ENCODE data around the gene MPP2.
"Not testable (repeated sequence)": the region's sequence is repeated elsewhere in the genome, so short reads cannot be mapped to it uniquely, and the experiment has no call there.

Gene MPP2

GRCh38 chr17:43852571-43852970 is 54.8 kb downstream of the MPP2 start:
- Histone ChIP-seq H3K9me3 (replicated peaks; ENCODE audit: low read length) (no peaks in the 10 kb centered on the region), H3K9ac (ENCODE audit: low read depth, low read length) (no peak overlapping the region), H3K4me2 (ENCODE audit: low read length) (no peak overlapping the region), H3K4me1 (ENCODE audit: control insufficient read depth, insufficient read depth, low read length) (no peaks in the 10 kb centered on the region), H3K27me3 (ENCODE audit: control insufficient read depth, insufficient read depth, low read length) (peaks cover 87% of the 10 kb centered on the region), H3K4me3 (ENCODE audit: low read length) (no peak overlapping the region), H3K36me3 (ENCODE audit: insufficient read depth, low read length) (no peaks in the 10 kb centered on the region)

- H3K4me3 ChIP-seq (ENCODE audit: low read length), result no peak overlapping the region
- H3K9ac ChIP-seq (ENCODE audit: low read depth, low read length), result no peak overlapping the region
- peaks cover 56% of the 10 kb centered on the region for H3K27me3 ChIP-seq (ENCODE audit: control insufficient read depth, insufficient read depth, low read length)
- H3K4me1 ChIP-seq (ENCODE audit: control insufficient read depth, insufficient read depth, low read length), result no peaks in the 10 kb centered on the region
- no peaks in the 10 kb centered on the region for H3K36me3 ChIP-seq (ENCODE audit: insufficient read depth, low read length)
- H3K9me3 ChIP-seq (replicated peaks; ENCODE audit: low read length), result no peaks in the 10 kb centered on the region
- H3K4me2 ChIP-seq (ENCODE audit: low read length), result no peak overlapping the region
Observed at GRCh38 chr17:43849116-43849515, 58.2 kb downstream of the MPP2 start.

- H3K27me3 ChIP-seq (ENCODE audit: control insufficient read depth, insufficient read depth, low read length), result peaks cover 52% of the 10 kb centered on the region
- H3K9ac ChIP-seq (ENCODE audit: low read depth, low read length), result no peak overlapping the region
- H3K36me3 ChIP-seq (ENCODE audit: insufficient read depth, low read length), result no peaks in the 10 kb centered on the region
- H3K9me3 ChIP-seq (replicated peaks; ENCODE audit: low read length), result no peaks in the 10 kb centered on the region
- no peak overlapping the region for H3K4me3 ChIP-seq (ENCODE audit: low read length)
- H3K4me2 ChIP-seq (ENCODE audit: low read length), result no peak overlapping the region
- H3K4me1 ChIP-seq (ENCODE audit: control insufficient read depth, insufficient read depth, low read length), result no peaks in the 10 kb centered on the region
Observed at GRCh38 chr17:43848601-43849000, 58.7 kb downstream of the MPP2 start.

- Histone ChIP-seq H3K4me3 (ENCODE audit: low read length) (no peak within 1 kb of the TSS), H3K9ac (ENCODE audit: low read depth, low read length) (no peak within 1 kb of the TSS), H3K9me3 (replicated peaks; ENCODE audit: low read length) (no peaks in the 10 kb centered on the region), H3K36me3 (ENCODE audit: insufficient read depth, low read length) (no peaks in the 10 kb centered on the region), H3K4me2 (ENCODE audit: low read length) (no peak within 1 kb of the TSS), H3K4me1 (ENCODE audit: control insufficient read depth, insufficient read depth, low read length) (peaks cover 3% of the 10 kb centered on the region), H3K27me3 (ENCODE audit: control insufficient read depth, insufficient read depth, low read length) (peaks cover 37% of the 10 kb centered on the region)
Observed at GRCh38 chr17:43846963-43847371, 60.4 kb downstream of the MPP2 start, which contains the start of gene CD300LG. CD300LG (plus strand) TSS chr17:43847176; CDS start chr17:43847217, 41 bp downstream.

- Histone ChIP-seq H3K4me3 (ENCODE audit: low read length) (no peak overlapping the region), H3K4me2 (ENCODE audit: low read length) (no peak overlapping the region), H3K9ac (ENCODE audit: low read depth, low read length) (no peak overlapping the region), H3K4me1 (ENCODE audit: control insufficient read depth, insufficient read depth, low read length) (peaks cover 8% of the 10 kb centered on the region), H3K27me3 (ENCODE audit: control insufficient read depth, insufficient read depth, low read length) (peaks cover 33% of the 10 kb centered on the region), H3K9me3 (replicated peaks; ENCODE audit: low read length) (no peaks in the 10 kb centered on the region), H3K36me3 (ENCODE audit: insufficient read depth, low read length) (no peaks in the 10 kb centered on the region)
Observed at GRCh38 chr17:43846221-43846712, 61.1 kb downstream of the MPP2 start.

GRCh38 chr17:43845766-43846165 is 61.6 kb downstream of the MPP2 start:
- no peak overlapping the region for H3K4me3 ChIP-seq (ENCODE audit: low read length)
- H3K4me2 ChIP-seq (ENCODE audit: low read length), result no peak overlapping the region
- peaks cover 31% of the 10 kb centered on the region for H3K27me3 ChIP-seq (ENCODE audit: control insufficient read depth, insufficient read depth, low read length)
- H3K9ac ChIP-seq (ENCODE audit: low read depth, low read length), result no peak overlapping the region
- no peaks in the 10 kb centered on the region for H3K9me3 ChIP-seq (replicated peaks; ENCODE audit: low read length)
- H3K4me1 ChIP-seq (ENCODE audit: control insufficient read depth, insufficient read depth, low read length), result peaks cover 12% of the 10 kb centered on the region
- no peaks in the 10 kb centered on the region for H3K36me3 ChIP-seq (ENCODE audit: insufficient read depth, low read length)

GRCh38 chr17:43844241-43844640 is 63.1 kb downstream of the MPP2 start:
- H3K36me3 ChIP-seq (ENCODE audit: insufficient read depth, low read length), result no peaks in the 10 kb centered on the region
- H3K9me3 ChIP-seq (replicated peaks; ENCODE audit: low read length), result no peaks in the 10 kb centered on the region
- no peak overlapping the region for H3K4me2 ChIP-seq (ENCODE audit: low read length)
- H3K4me1 ChIP-seq (ENCODE audit: control insufficient read depth, insufficient read depth, low read length), result peaks cover 13% of the 10 kb centered on the region
- no peak overlapping the region for H3K4me3 ChIP-seq (ENCODE audit: low read length)
- no peak overlapping the region for H3K9ac ChIP-seq (ENCODE audit: low read depth, low read length)
- peaks cover 25% of the 10 kb centered on the region for H3K27me3 ChIP-seq (ENCODE audit: control insufficient read depth, insufficient read depth, low read length)

GRCh38 chr17:43842975-43843325 is 64.4 kb downstream of the MPP2 start:
- Histone ChIP-seq H3K4me1 (ENCODE audit: control insufficient read depth, insufficient read depth, low read length) (peaks cover 13% of the 10 kb centered on the region), H3K27me3 (ENCODE audit: control insufficient read depth, insufficient read depth, low read length) (peaks cover 14% of the 10 kb centered on the region), H3K9ac (ENCODE audit: low read depth, low read length) (no peak overlapping the region), H3K9me3 (replicated peaks; ENCODE audit: low read length) (no peaks in the 10 kb centered on the region), H3K4me3 (ENCODE audit: low read length) (peak overlapping the region; percentile 2), H3K36me3 (ENCODE audit: insufficient read depth, low read length) (no peaks in the 10 kb centered on the region), H3K4me2 (ENCODE audit: low read length) (peak overlapping the region; percentile 56)

- not testable (repeated sequence) for H3K36me3 ChIP-seq (ENCODE audit: insufficient read depth, low read length); H3K9me3 ChIP-seq (replicated peaks; ENCODE audit: low read length); H3K9ac ChIP-seq (ENCODE audit: low read depth, low read length)
- H3K27me3 ChIP-seq (ENCODE audit: control insufficient read depth, insufficient read depth, low read length), result peaks cover 15% of the 10 kb centered on the region
- peak overlapping the region; percentile 54 for H3K4me3 ChIP-seq (ENCODE audit: low read length)
- H3K4me2 ChIP-seq (ENCODE audit: low read length), result peak overlapping the region; percentile 79
- H3K4me1 ChIP-seq (ENCODE audit: control insufficient read depth, insufficient read depth, low read length), result peaks cover 13% of the 10 kb centered on the region
Observed at GRCh38 chr17:43842091-43842974, 65.0 kb downstream of the MPP2 start.

GRCh38 chr17:43841282-43841681 is 66.1 kb downstream of the MPP2 start:
- Histone ChIP-seq H3K9ac (ENCODE audit: low read depth, low read length) (no peak overlapping the region), H3K27me3 (ENCODE audit: control insufficient read depth, insufficient read depth, low read length) (peaks cover 15% of the 10 kb centered on the region), H3K4me3 (ENCODE audit: low read length) (no peak overlapping the region), H3K36me3 (ENCODE audit: insufficient read depth, low read length) (no peaks in the 10 kb centered on the region), H3K4me1 (ENCODE audit: control insufficient read depth, insufficient read depth, low read length) (peaks cover 13% of the 10 kb centered on the region), H3K9me3 (replicated peaks; ENCODE audit: low read length) (no peaks in the 10 kb centered on the region), H3K4me2 (ENCODE audit: low read length) (peak overlapping the region; percentile 79)

- H3K27me3 ChIP-seq (ENCODE audit: control insufficient read depth, insufficient read depth, low read length), result peaks cover 15% of the 10 kb centered on the region
- no peaks in the 10 kb centered on the region for H3K36me3 ChIP-seq (ENCODE audit: insufficient read depth, low read length)
Observed at GRCh38 chr17:43840814-43841213, 66.5 kb downstream of the MPP2 start.

GRCh38 chr17:43839670-43840108 is 67.6 kb downstream of the MPP2 start:
- Histone ChIP-seq H3K9me3 (replicated peaks; ENCODE audit: low read length) (no peaks in the 10 kb centered on the region), H3K4me1 (ENCODE audit: control insufficient read depth, insufficient read depth, low read length) (peaks cover 13% of the 10 kb centered on the region), H3K9ac (ENCODE audit: low read depth, low read length) (no peak overlapping the region), H3K36me3 (ENCODE audit: insufficient read depth, low read length) (no peaks in the 10 kb centered on the region), H3K4me3 (ENCODE audit: low read length) (no peak overlapping the region), H3K4me2 (ENCODE audit: low read length) (no peak overlapping the region), H3K27me3 (ENCODE audit: control insufficient read depth, insufficient read depth, low read length) (peaks cover 15% of the 10 kb centered on the region)

More at GRCh38 chr17:43840814-43841213, 66.5 kb downstream of the MPP2 start:
- Histone ChIP-seq H3K4me1 (ENCODE audit: control insufficient read depth, insufficient read depth, low read length) (peaks cover 13% of the 10 kb centered on the region), H3K9ac (ENCODE audit: low read depth, low read length) (no peak overlapping the region), H3K4me2 (ENCODE audit: low read length) (no peak overlapping the region), H3K9me3 (replicated peaks; ENCODE audit: low read length) (no peaks in the 10 kb centered on the region), H3K4me3 (ENCODE audit: low read length) (no peak overlapping the region)
